Spleen (tissue), 11 donors: ENCODE results near the gene RGS8. TPM values are rescaled to one million over a fixed set of nuclear protein-coding genes. Genes with fewer than 3 reads are reported as not detected.

ENCODE experiments used
- DNase-seq: peaks from one replicate; pipeline ENCODE4 v3.0.0-alpha.2; 2020
- H3K27ac ChIP-seq, 8 donors: fragments of 200-600 bp; sonication (generic) in 7 of 8; 1 replicate in 4 of 8; 2 replicates in 4 of 8; pipeline versions ENCODE4 v1.5.0 to v1.8.0; 2016 to 2021; ENCODE audit warnings: inconsistent platforms in 4 of 8, mild to moderate bottlenecking in 4 of 8, moderate library complexity in 1 of 8
- H3K27me3 ChIP-seq, 7 donors: fragments of 200-600 bp; sonication (generic) in 6 of 7; replicated peaks in 1 of 7; 1 replicate in 4 of 7; 2 replicates in 3 of 7; pipeline versions ENCODE4 v1.5.0 to v1.8.0; 2016 to 2021; ENCODE audit warnings: inconsistent platforms in 3 of 7, mild to moderate bottlenecking in 1 of 7
- H3K36me3 ChIP-seq, 6 donors: fragments of 200-600 bp; sonication (generic) in 5 of 6; 1 replicate in 4 of 6; 2 replicates in 2 of 6; pipeline versions ENCODE4 v1.5.0 to v1.8.0; 2016 to 2021; ENCODE audit warnings: inconsistent platforms in 2 of 6
- H3K4me1 ChIP-seq, 6 donors: fragments of 200-600 bp; sonication (generic) in 5 of 6; 1 replicate in 3 of 6; 2 replicates in 3 of 6; pipeline versions ENCODE4 v1.5.0 to v1.8.0; 2016 to 2021; ENCODE audit warnings: inconsistent platforms in 3 of 6
- H3K4me3 ChIP-seq, 8 donors: fragments of 200-600 bp; sonication (generic) in 7 of 8; 1 replicate in 4 of 8; 2 replicates in 4 of 8; pipeline versions ENCODE4 v1.5.0 to v1.8.0; 2016 to 2021; ENCODE audit warnings: inconsistent platforms in 4 of 8, mild to moderate bottlenecking in 4 of 8, moderate library complexity in 2 of 8
- H3K9me3 ChIP-seq, 8 donors: fragments of 200-600 bp; sonication (generic) in 7 of 8; 1 replicate in 4 of 8; 2 replicates in 4 of 8; pipeline versions ENCODE4 v1.5.0 to v1.8.0; 2016 to 2021; ENCODE audit warnings: inconsistent platforms in 4 of 8
- CTCF ChIP-seq, 11 experiments: fragments of 200-600 bp in 7 of 11; fragments of 450-650 bp in 4 of 11; sonication (generic) in 4 of 11; IDR thresholded peaks in 8 of 11; conservative IDR thresholded peaks in 3 of 11; 1 replicate in 7 of 11; 2 replicates in 4 of 11; pipeline versions ENCODE4 v1.4.0 to v1.8.0; 2016 to 2021; ENCODE audit warnings: antibody characterized with exemption in 11 of 11, inconsistent platforms in 4 of 11, mild to moderate bottlenecking in 1 of 11
- POLR2A ChIP-seq, 3 donors: fragments of 450-650 bp; IDR thresholded peaks; one replicate each; pipeline ENCODE4 v1.5.1; 2017; ENCODE audit warnings: antibody characterized with exemption in 3 of 3, mild to moderate bottlenecking in 1 of 3
- POLR2AphosphoS5 ChIP-seq, 3 donors: sonication (generic); formaldehyde crosslinking; IDR thresholded peaks; one replicate each; pipeline ENCODE4 v1.5.1; 2017; ENCODE audit warnings: antibody characterized with exemption in 3 of 3
- WGBS, 5 donors: extraction: QIAGEN DNeasy Blood & Tissue Kit in 3 of 5; methylation state at CpG; one replicate each; pipeline versions ENCODE4 v1.1.5 to v1.1.7; 2013 to 2018; 5-methylcytosine and 5-hydroxymethylcytosine counted together
- intact Hi-C: fragments of 100-400 bp; cut with DNase I; formaldehyde crosslinking; loops from one replicate; pipeline ENCODE4 v1.15.0; 2023; ENCODE audit warnings: low total_unique reads
- polyA plus RNA-seq, 3 donors: library from polyadenylated mRNA; stranded (reverse); fragments of 200-250 nt; gene quantifications; one replicate each; pipeline ENCODE4 v1.2.1, GENCODE V29; 2013
- total RNA-seq, 7 donors: library from RNA; depleted of rRNA in 3 of 7; stranded (reverse); fragments of >200 nt in 3 of 7; fragmentation: NEBNext Ultra II Directional in 4 of 7; extraction: Animal tissue kit (Norgen Biotek cat#: 25700) in 4 of 7; gene quantifications; one replicate each; pipeline versions ENCODE4 v1.1.0 to v1.2.1, GENCODE V29; 2016 to 2021
- donor health status: healthy with polysubstance abuse.
- donor health status: DM: no; HTN: no; CAD: no; lungs with moderate emphysema.
- donor health status: DM: no; HTN: no; CAD: no.
- donor health status: Bipolar disorder and iron deficiency.
- donor health status: healthy.
- donor health status: DM: no; HTN: no; CAD: no.
- donor health status: DM: yes; HTN: yes; CAD: no.

Gene RGS8
- total and polyA plus RNA-seq, 10 donors = 0.09 to 0.11 TPM; not detected in 8

- Histone ChIP-seq H3K4me3 (no peak overlapping the region), H3K27ac (no peak overlapping the region), H3K36me3 (no peaks in the 10 kb centered on the region), H3K9me3 (no peaks in the 10 kb centered on the region), H3K27me3 (no peaks in the 10 kb centered on the region), H3K4me1 (peaks cover 0 to 2% (median 0%) of the 10 kb centered on the region in 6 donors)
- TF ChIP-seq CTCF (IDR thresholded peaks at IDR 0.05 in 8 of 11, conservative IDR thresholded peaks at IDR 0.05 in 3 of 11) (no peak), POLR2A (IDR thresholded peaks at IDR 0.05) (no peak), POLR2AphosphoS5 (IDR thresholded peaks at IDR 0.05) (no peak)
- WGBS, 5 donors = 92 to 97% (median 93%) methylated on average over 1 of the region's 1 CpG
- intact Hi-C loops = no loop called here
- DNase-seq = no peak
Measured at GRCh38 chr1:182639330-182639729, 45.1 kb downstream of the RGS8 start.

GRCh38 chr1:182637769-182638168 lies 46.6 kb downstream of the RGS8 start:
- H3K27me3 ChIP-seq = no peaks in the 10 kb centered on the region
- no peaks in the 10 kb centered on the region for H3K9me3 ChIP-seq
- H3K36me3 ChIP-seq = no peaks in the 10 kb centered on the region
- no peak overlapping the region for H3K27ac ChIP-seq
- H3K4me1 ChIP-seq = peaks cover 0 to 15% (median 7%) of the 10 kb centered on the region in 6 donors
- no peak for TF ChIP-seq CTCF (IDR thresholded peaks at IDR 0.05 in 8 of 11, conservative IDR thresholded peaks at IDR 0.05 in 3 of 11)
- no peak for TF ChIP-seq POLR2A (IDR thresholded peaks at IDR 0.05)
- no peak for TF ChIP-seq POLR2AphosphoS5 (IDR thresholded peaks at IDR 0.05)
- 91 to 97% (median 93%) methylated on average over 5 of the region's 5 CpGs for WGBS, 5 donors
- DNase-seq = no peak
- H3K4me3 ChIP-seq = no peak overlapping the region
- intact Hi-C loops = no loop called here

GRCh38 chr1:182635871-182636270 lies 48.5 kb downstream of the RGS8 start:
- H3K27ac ChIP-seq = no peak overlapping the region
- TF ChIP-seq CTCF (IDR thresholded peaks at IDR 0.05 in 8 of 11, conservative IDR thresholded peaks at IDR 0.05 in 3 of 11) (no peak), POLR2AphosphoS5 (IDR thresholded peaks at IDR 0.05) (no peak), POLR2A (IDR thresholded peaks at IDR 0.05) (no peak)
- H3K36me3 ChIP-seq = no peaks in the 10 kb centered on the region
- intact Hi-C loops = no loop called here
- no peak overlapping the region for H3K4me3 ChIP-seq
- H3K4me1 ChIP-seq = peaks cover 0 to 32% (median 14%) of the 10 kb centered on the region in 6 donors
- H3K9me3 ChIP-seq = no peaks in the 10 kb centered on the region
- 77 to 87% (median 80%) methylated on average over 2 of the region's 2 CpGs for WGBS, 5 donors
- no peak for DNase-seq
- no peaks in the 10 kb centered on the region for H3K27me3 ChIP-seq

Other genes with a start within 250 kb of the RGS8 start
- not detected for gene RGSL1, start 234.4 kb downstream of the RGS8 start, total RNA-seq
- gene RGSL1, start 234.4 kb downstream of the RGS8 start, polyA plus RNA-seq = not detected
- gene RNASEL, start 95.3 kb downstream of the RGS8 start, total RNA-seq = 10 to 100 TPM; 12.7 to 18.1 (median 16.4) TPM
- gene RNASEL, start 95.3 kb downstream of the RGS8 start, polyA plus RNA-seq = 1 to 10 TPM; 5.0 to 7.1 (median 5.5) TPM
- gene RGS16, start 80.2 kb downstream of the RGS8 start, total RNA-seq = 10 to 100 TPM in 3 of 7 donors, 1 to 10 TPM in 4; 2.6 to 24.2 (median 4.6) TPM
- gene RGS16, start 80.2 kb downstream of the RGS8 start, polyA plus RNA-seq = 1 to 10 TPM; 2.6 to 4.1 (median 3.0) TPM
- gene NPL, start 105.2 kb upstream of the RGS8 start, total RNA-seq = 10 to 100 TPM; 60.9 to 88.2 (median 71.0) TPM
- 10 to 100 TPM; 21.9 to 34.4 (median 30.2) TPM for gene NPL, start 105.2 kb upstream of the RGS8 start, polyA plus RNA-seq
- gene DHX9, start 154.8 kb upstream of the RGS8 start, total RNA-seq = 100 to 1,000 TPM in 6 of 7 donors, 10 to 100 TPM in 1; 94.4 to 145 (median 121) TPM
- gene DHX9, start 154.8 kb upstream of the RGS8 start, polyA plus RNA-seq = 10 to 100 TPM; 61.0 to 83.5 (median 73.0) TPM